HL-60 (cell line): ENCODE measurements around the gene PDCL3.

Source experiments
- DNase-seq, 2 experiments: peaks; one replicate each; pipeline ENCODE4 v3.0.0-alpha.2; 2010 to 2020; ENCODE audit warnings: low read depth in 1 of 2, low spot score in 1 of 2
- H3K27ac ChIP-seq: fragments of 250-450 bp; sonication (Bioruptor Pico); replicated peaks from 2 replicates; pipeline ENCODE4 v1.5.1; 2020; ENCODE audit warnings: mild to moderate bottlenecking, moderate library complexity
- H3K27me3 ChIP-seq: fragments of 250-450 bp; sonication (Bioruptor Pico); 2 replicates; pipeline ENCODE4 v1.5.1; 2021; ENCODE audit warnings: mild to moderate bottlenecking, moderate library complexity; ENCODE audit not compliant: insufficient read depth, poor library complexity, severe bottlenecking
- H3K4me3 ChIP-seq: replicated peaks from 2 replicates; pipeline ENCODE4 v1.5.1; 2011; ENCODE audit warnings: mild to moderate bottlenecking, control low read depth, low read length; ENCODE audit not compliant: insufficient read depth
- GABPA ChIP-seq: IDR thresholded peaks from 2 replicates; pipeline ENCODE4 v1.6.1; 2012; ENCODE audit warnings: low read depth
- POLR2AphosphoS5 ChIP-seq: IDR thresholded peaks from 2 replicates; pipeline ENCODE4 v1.6.1; 2012; ENCODE audit warnings: low read depth
- SPI1 ChIP-seq: IDR thresholded peaks from 2 replicates; pipeline ENCODE4 v1.6.1; 2012; ENCODE audit warnings: low read depth, mild to moderate bottlenecking, borderline replicate concordance
- TF ChIP-seq, protein P1 (sequence below): IDR thresholded peaks from 2 replicates; pipeline ENCODE4 v1.6.1; 2012; ENCODE audit warnings: low read depth; ENCODE audit not compliant: insufficient replicate concordance
- TF ChIP-seq, protein P2 (sequence below): IDR thresholded peaks from one replicate; pipeline ENCODE4 v1.5.1; 2011; ENCODE audit warnings: low read length, control low read depth, inconsistent platforms; ENCODE audit not compliant: insufficient read depth

The PDCL3 gene

DNA sequence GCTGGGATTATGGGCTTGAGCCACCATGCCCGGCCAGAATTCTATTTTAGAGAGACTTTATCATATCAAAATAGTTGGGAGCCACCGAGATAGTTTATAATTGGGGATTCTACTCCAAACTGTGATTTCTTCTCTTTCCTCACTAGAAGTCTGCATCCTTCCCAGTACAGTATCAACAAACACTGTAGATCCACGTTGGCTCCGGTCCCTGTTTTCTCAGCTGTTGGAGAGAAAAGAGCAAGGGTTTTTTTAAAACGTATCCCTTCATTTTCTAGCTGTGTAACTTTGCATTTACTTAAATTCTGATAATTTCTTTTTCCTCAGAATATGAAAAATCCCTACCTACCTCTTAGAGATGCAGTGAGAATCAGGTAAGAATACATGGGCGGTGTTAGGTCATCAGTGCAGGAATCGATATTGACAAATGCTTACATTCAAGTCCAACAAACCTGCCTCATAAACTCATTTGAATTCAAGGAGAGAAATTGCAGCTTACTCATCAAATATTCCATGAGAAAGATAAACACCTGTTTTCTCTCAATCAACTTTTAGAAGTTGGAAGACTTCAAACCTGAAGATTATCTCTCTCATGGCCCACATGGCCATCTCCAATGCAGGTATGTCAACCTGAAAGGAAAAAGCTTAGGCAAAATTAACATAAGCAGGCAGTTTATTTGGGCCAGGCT lies 17.7 kb upstream of the PDCL3 start:
- H3K27me3 ChIP-seq, result no peaks in the 10 kb centered on the region

DNA sequence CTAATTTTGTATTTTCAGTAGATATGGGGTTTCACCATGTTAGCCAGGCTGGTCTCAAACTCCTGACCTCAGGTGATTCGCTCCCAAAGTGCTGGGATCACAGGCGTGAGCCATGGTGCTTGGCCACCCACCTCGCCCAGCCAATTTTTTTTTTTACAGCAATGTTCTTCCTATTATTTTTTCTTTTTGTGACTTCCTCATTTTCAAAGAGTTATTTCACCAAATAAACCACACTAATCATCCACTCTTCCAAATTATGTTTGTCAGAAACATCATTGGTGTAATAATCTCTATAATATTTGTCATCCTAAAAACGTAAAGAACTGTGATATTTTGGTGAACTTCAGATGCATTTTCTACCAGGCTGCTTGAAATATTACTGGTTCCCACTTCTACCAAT lies 16.3 kb upstream of the PDCL3 start:
- no peaks in the 10 kb centered on the region for H3K27me3 ChIP-seq
- no peak for DNase-seq
- no peak overlapping the region for H3K4me3 ChIP-seq
- H3K27ac ChIP-seq, result no peak overlapping the region
- TF ChIP-seq, protein P1, sequence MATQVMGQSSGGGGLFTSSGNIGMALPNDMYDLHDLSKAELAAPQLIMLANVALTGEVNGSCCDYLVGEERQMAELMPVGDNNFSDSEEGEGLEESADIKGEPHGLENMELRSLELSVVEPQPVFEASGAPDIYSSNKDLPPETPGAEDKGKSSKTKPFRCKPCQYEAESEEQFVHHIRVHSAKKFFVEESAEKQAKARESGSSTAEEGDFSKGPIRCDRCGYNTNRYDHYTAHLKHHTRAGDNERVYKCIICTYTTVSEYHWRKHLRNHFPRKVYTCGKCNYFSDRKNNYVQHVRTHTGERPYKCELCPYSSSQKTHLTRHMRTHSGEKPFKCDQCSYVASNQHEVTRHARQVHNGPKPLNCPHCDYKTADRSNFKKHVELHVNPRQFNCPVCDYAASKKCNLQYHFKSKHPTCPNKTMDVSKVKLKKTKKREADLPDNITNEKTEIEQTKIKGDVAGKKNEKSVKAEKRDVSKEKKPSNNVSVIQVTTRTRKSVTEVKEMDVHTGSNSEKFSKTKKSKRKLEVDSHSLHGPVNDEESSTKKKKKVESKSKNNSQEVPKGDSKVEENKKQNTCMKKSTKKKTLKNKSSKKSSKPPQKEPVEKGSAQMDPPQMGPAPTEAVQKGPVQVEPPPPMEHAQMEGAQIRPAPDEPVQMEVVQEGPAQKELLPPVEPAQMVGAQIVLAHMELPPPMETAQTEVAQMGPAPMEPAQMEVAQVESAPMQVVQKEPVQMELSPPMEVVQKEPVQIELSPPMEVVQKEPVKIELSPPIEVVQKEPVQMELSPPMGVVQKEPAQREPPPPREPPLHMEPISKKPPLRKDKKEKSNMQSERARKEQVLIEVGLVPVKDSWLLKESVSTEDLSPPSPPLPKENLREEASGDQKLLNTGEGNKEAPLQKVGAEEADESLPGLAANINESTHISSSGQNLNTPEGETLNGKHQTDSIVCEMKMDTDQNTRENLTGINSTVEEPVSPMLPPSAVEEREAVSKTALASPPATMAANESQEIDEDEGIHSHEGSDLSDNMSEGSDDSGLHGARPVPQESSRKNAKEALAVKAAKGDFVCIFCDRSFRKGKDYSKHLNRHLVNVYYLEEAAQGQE, result no peak
- TF ChIP-seq, protein P2, sequence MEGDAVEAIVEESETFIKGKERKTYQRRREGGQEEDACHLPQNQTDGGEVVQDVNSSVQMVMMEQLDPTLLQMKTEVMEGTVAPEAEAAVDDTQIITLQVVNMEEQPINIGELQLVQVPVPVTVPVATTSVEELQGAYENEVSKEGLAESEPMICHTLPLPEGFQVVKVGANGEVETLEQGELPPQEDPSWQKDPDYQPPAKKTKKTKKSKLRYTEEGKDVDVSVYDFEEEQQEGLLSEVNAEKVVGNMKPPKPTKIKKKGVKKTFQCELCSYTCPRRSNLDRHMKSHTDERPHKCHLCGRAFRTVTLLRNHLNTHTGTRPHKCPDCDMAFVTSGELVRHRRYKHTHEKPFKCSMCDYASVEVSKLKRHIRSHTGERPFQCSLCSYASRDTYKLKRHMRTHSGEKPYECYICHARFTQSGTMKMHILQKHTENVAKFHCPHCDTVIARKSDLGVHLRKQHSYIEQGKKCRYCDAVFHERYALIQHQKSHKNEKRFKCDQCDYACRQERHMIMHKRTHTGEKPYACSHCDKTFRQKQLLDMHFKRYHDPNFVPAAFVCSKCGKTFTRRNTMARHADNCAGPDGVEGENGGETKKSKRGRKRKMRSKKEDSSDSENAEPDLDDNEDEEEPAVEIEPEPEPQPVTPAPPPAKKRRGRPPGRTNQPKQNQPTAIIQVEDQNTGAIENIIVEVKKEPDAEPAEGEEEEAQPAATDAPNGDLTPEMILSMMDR, result no peak
- TF ChIP-seq POLR2AphosphoS5 (no peak), GABPA (no peak), SPI1 (peak; percentile 62)

More for the DNA sequence above, 17.7 kb upstream of the PDCL3 start:
- no peak for DNase-seq
- Histone ChIP-seq H3K27ac (no peak overlapping the region), H3K4me3 (no peak overlapping the region)
- TF ChIP-seq, protein P1, result no peak
- TF ChIP-seq GABPA, result no peak
- no peak for TF ChIP-seq SPI1
- no peak for TF ChIP-seq POLR2AphosphoS5
- TF ChIP-seq, protein P2, result no peak

DNA sequence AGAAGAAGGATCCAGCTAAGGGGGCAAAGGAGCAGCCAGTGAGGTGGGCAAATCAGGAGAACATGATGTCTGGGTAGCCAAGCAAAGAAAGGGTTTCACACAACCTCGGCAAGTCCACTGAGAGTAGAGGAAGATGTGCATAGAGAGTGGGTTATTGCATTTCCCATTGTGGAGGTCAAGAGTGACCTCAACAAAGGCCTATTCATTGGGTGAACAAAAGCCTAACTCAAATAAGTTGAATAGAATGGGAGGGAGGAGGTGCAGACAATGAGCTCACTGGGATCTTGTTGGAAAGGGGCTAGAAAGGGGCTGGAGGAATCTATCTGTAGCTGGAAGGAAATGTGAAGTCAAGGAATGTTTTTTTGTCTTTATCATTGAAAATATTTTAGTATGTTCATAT lies 14.0 kb upstream of the PDCL3 start:
- H3K27ac ChIP-seq, result no peak overlapping the region
- DNase-seq, result no peak
- H3K27me3 ChIP-seq, result no peaks in the 10 kb centered on the region
- H3K4me3 ChIP-seq, result no peak overlapping the region
- TF ChIP-seq GABPA, result no peak
- TF ChIP-seq, protein P2, result no peak
- TF ChIP-seq, protein P1, result no peak
- no peak for TF ChIP-seq POLR2AphosphoS5
- TF ChIP-seq SPI1, result no peak
